CD4-positive, alpha-beta T cell (primary cell): ENCODE results near the gene SPATA12. TPM values are rescaled to one million over a fixed set of nuclear protein-coding genes. Genes with fewer than 3 reads are reported as not detected.

Experiments used
- ATAC-seq: fragments of 200-7000 bp; cut with Tn5 transposase; one replicate; pipeline ENCODE4 v1.10.0; 2022; ENCODE audit warnings: mild to moderate bottlenecking; ENCODE audit not compliant: poor library complexity
- CTCF ChIA-PET: fragments of 350-600 bp; sonication (Branson Sonifier 250); formaldehyde crosslinking; loops from one replicate; lab custom pipeline; 2021; ENCODE audit warnings: antibody characterized with exemption, inconsistent platforms; lab: Charles Lee
- POLR2A ChIA-PET: fragments of 350-600 bp; sonication (Branson Sonifier 250); formaldehyde crosslinking; loops from one replicate; lab custom pipeline; 2021; ENCODE audit warnings: antibody characterized with exemption, inconsistent platforms; lab: Charles Lee
- DNase-seq, 14 experiments: peaks; one replicate each; pipeline ENCODE4 v3.0.0-alpha.2; 2013 to 2020; ENCODE audit warnings: mixed read lengths in 2 of 14
- H3K27ac ChIP-seq, 2 donors: one replicate each; pipeline versions ENCODE4 v1.5.1 to v1.7.0; 2013; ENCODE audit warnings: low read length in 2 of 2, low read depth in 1 of 2, mild to moderate bottlenecking in 1 of 2
- H3K27me3 ChIP-seq, 2 experiments: 1 replicate in 1 of 2; 2 replicates in 1 of 2; pipeline versions ENCODE4 v1.6.1 to v1.7.0; 2013; ENCODE audit warnings: low read length in 2 of 2, control low read depth in 1 of 2, mild to moderate bottlenecking in 1 of 2, moderate library complexity in 1 of 2; ENCODE audit not compliant: insufficient read depth in 2 of 2, control insufficient read depth in 1 of 2
- H3K36me3 ChIP-seq: one replicate; pipeline ENCODE4 v1.6.1; 2013; ENCODE audit warnings: low read length, control low read depth; ENCODE audit not compliant: insufficient read depth
- H3K4me1 ChIP-seq: one replicate; pipeline ENCODE4 v1.6.1; 2013; ENCODE audit warnings: low read length, control low read depth; ENCODE audit not compliant: insufficient read depth
- H3K4me3 ChIP-seq: one replicate; pipeline ENCODE4 v1.5.1; 2013; ENCODE audit warnings: mild to moderate bottlenecking, low read length, moderate library complexity
- H3K9me3 ChIP-seq, 2 experiments: 1 replicate in 1 of 2; 2 replicates in 1 of 2; pipeline versions ENCODE4 v1.6.1 to v1.7.0; 2013; ENCODE audit warnings: low read length in 2 of 2, mild to moderate bottlenecking in 2 of 2, control low read depth in 1 of 2, moderate library complexity in 1 of 2; ENCODE audit not compliant: control insufficient read depth in 1 of 2, insufficient read depth in 1 of 2
- H3K27ac Mint-ChIP-seq: one replicate; pipeline ENCODE4 v1.8.0; 2020; ENCODE audit warnings: mixed read lengths
- H3K27me3 Mint-ChIP-seq: one replicate; pipeline ENCODE4 v1.8.0; 2021; ENCODE audit warnings: mixed read lengths
- H3K36me3 Mint-ChIP-seq: one replicate; pipeline ENCODE4 v1.8.0; 2021; ENCODE audit warnings: low read depth, mixed read lengths
- H3K4me1 Mint-ChIP-seq: one replicate; pipeline ENCODE4 v1.8.0; 2021; ENCODE audit warnings: low read depth, mixed read lengths
- H3K4me3 Mint-ChIP-seq: one replicate; pipeline ENCODE4 v1.8.0; 2020; ENCODE audit warnings: mild to moderate bottlenecking, mixed read lengths
- H3K9me3 Mint-ChIP-seq: one replicate; pipeline ENCODE4 v1.8.0; 2020; ENCODE audit warnings: mixed read lengths
- CTCF ChIP-seq: fragments of 200-600 bp; IDR thresholded peaks from one replicate; pipeline ENCODE4 v1.8.0; 2022; ENCODE audit warnings: antibody characterized with exemption, mild to moderate bottlenecking
- intact Hi-C, 2 experiments: fragments of 100-400 bp; cut with DNase I in 1 of 2; cut with micrococcal nuclease in 1 of 2; formaldehyde crosslinking; loops; one replicate each; pipeline versions ENCODE4 v1.15.1 to v1.9.0; 2023 to 2025; cut with DNase I, micrococcal nuclease
- total RNA-seq, 174 experiments: library from RNA in 2 of 174; stranded (reverse) in 2 of 174; gene quantifications; one replicate each; pipeline ENCODE4 v1.2.3 and lab custom pipeline; 2021 to 2026

SPATA12 gene
- total RNA-seq, 2 experiments from 2014 or later = not detected

GRCh38 chr3:57052662-57053061 is 7.8 kb upstream of the SPATA12 start:
- CTCF ChIA-PET = no interaction called here
- TF ChIP-seq CTCF = no peak
- Mint-ChIP-seq H3K27me3 (peaks cover 12% of the 10 kb centered on the region), H3K4me3 (no peak overlapping the region), H3K9me3 (no peaks in the 10 kb centered on the region), H3K36me3 (no peaks in the 10 kb centered on the region), H3K27ac (no peak overlapping the region), H3K4me1 (no peaks in the 10 kb centered on the region)
- no peak for ATAC-seq
- H3K36me3 ChIP-seq = no peaks in the 10 kb centered on the region
- no peaks in the 10 kb centered on the region for H3K4me1 ChIP-seq
- no peak overlapping the region for H3K4me3 ChIP-seq
- H3K9me3 ChIP-seq = no peaks in the 10 kb centered on the region
- no peak overlapping the region for H3K27ac ChIP-seq
- intact Hi-C loops = no loop called here
- H3K27me3 ChIP-seq = no peaks in the 10 kb centered on the region
- POLR2A ChIA-PET = no interaction called here
- DNase-seq = no peak

- Mint-ChIP-seq H3K4me3 (no peak overlapping the region), H3K27ac (no peak overlapping the region), H3K4me1 (no peaks in the 10 kb centered on the region), H3K36me3 (no peaks in the 10 kb centered on the region), H3K27me3 (peaks cover 12% of the 10 kb centered on the region), H3K9me3 (no peaks in the 10 kb centered on the region)
- no peak for ATAC-seq
- Histone ChIP-seq H3K36me3 (no peaks in the 10 kb centered on the region), H3K27ac (no peak overlapping the region), H3K4me3 (no peak overlapping the region), H3K9me3 (no peaks in the 10 kb centered on the region), H3K4me1 (no peaks in the 10 kb centered on the region), H3K27me3 (no peaks in the 10 kb centered on the region)
- TF ChIP-seq CTCF = no peak
- intact Hi-C loops = no loop called here
- POLR2A ChIA-PET = no interaction called here
- DNase-seq = no peak
- CTCF ChIA-PET = no interaction called here
Measured at GRCh38 chr3:57053122-57053521, 7.3 kb upstream of the SPATA12 start.

- no peaks in the 10 kb centered on the region for H3K36me3 Mint-ChIP-seq
- H3K27me3 ChIP-seq = no peaks in the 10 kb centered on the region
- no peak for TF ChIP-seq CTCF
- H3K4me1 ChIP-seq = no peaks in the 10 kb centered on the region
- no peaks in the 10 kb centered on the region for H3K9me3 Mint-ChIP-seq
- H3K27ac ChIP-seq = no peak overlapping the region
- H3K4me1 Mint-ChIP-seq = no peaks in the 10 kb centered on the region
- H3K36me3 ChIP-seq = no peaks in the 10 kb centered on the region
- no peak overlapping the region for H3K4me3 Mint-ChIP-seq
- no peak for ATAC-seq
- no peak overlapping the region for H3K4me3 ChIP-seq
- ChIA-PET CTCF (no interaction called here), POLR2A (no interaction called here)
- no peak overlapping the region for H3K27ac Mint-ChIP-seq
- peaks cover 9% of the 10 kb centered on the region for H3K27me3 Mint-ChIP-seq
- intact Hi-C loops = no loop called here
- DNase-seq = no peak
- H3K9me3 ChIP-seq = no peaks in the 10 kb centered on the region
Measured at GRCh38 chr3:57057351-57057750, 3.1 kb upstream of the SPATA12 start.
